DND-41 (cell line): ENCODE data around the gene LRRC23.

Experiments used
- CTCF ChIP-seq: IDR thresholded peaks from 2 replicates; pipeline ENCODE4 v1.5.1; 2012; ENCODE audit warnings: borderline replicate concordance, low read length, moderate library complexity, mild to moderate bottlenecking; ENCODE audit not compliant: poor library complexity, severe bottlenecking; ENCODE audit errors: extremely low read depth
- EZH2 ChIP-seq: IDR thresholded peaks from 3 replicates; pipeline ENCODE4 v1.6.1; 2012; ENCODE audit warnings: borderline replicate concordance, low read depth, mild to moderate bottlenecking, moderate library complexity, low read length, inconsistent platforms; ENCODE audit not compliant: severe bottlenecking

GRCh38 chr12:6958609-6959057 is 54.0 kb downstream of the LRRC23 start:
- TF ChIP-seq CTCF (no peak), EZH2 (no peak)
